GM19328 (cell line): ENCODE results near the gene ACER2.
A peak's percentile ranks its signal among the peaks of the same experiment; 100 is the strongest.
"Not testable (repeated sequence)": the region's sequence is repeated elsewhere in the genome, so short reads cannot be mapped to it uniquely, and the experiment has no call there.

ENCODE experiments used
- ATAC-seq: cut with Tn5 transposase; IDR thresholded peaks from one replicate; pipeline ENCODE4 v1.9.1; 2021; ENCODE audit warnings: mild to moderate bottlenecking, moderate library complexity; ENCODE audit not compliant: unreplicated experiment

ACER2 gene

GRCh38 chr9:19408693-19409400, at the start of gene ACER2:
TSS of gene ACER2 (plus strand) at chr9:19409009. CDS start at chr9:19409085, 76 bp downstream.
- peak; percentile 92 for ATAC-seq

- ATAC-seq, result no peak
Measured at GRCh38 chr9:19369107-19369506, 39.7 kb upstream of the ACER2 start.

GRCh38 chr9:19371942-19372341, 36.9 kb upstream of the ACER2 start:
- ATAC-seq, result no peak

GRCh38 chr9:19372567-19372966, 36.2 kb upstream of the ACER2 start:
- no peak for ATAC-seq

GRCh38 chr9:19373527-19373926, 35.3 kb upstream of the ACER2 start:
- ATAC-seq, result no peak

- ATAC-seq, result no peak
Measured at GRCh38 chr9:19375538-19375937, 33.3 kb upstream of the ACER2 start.

- no peak for ATAC-seq
Measured at GRCh38 chr9:19376931-19377330, 31.9 kb upstream of the ACER2 start.

- no peak for ATAC-seq
Measured at GRCh38 chr9:19378164-19378563, 30.6 kb upstream of the ACER2 start.

- ATAC-seq, result no peak
Measured at GRCh38 chr9:19378647-19379046, 30.2 kb upstream of the ACER2 start.

- ATAC-seq, result no peak
Measured at GRCh38 chr9:19379283-19379682, 29.5 kb upstream of the ACER2 start.

GRCh38 chr9:19379697-19380046, 29.1 kb upstream of the ACER2 start:
- peak; percentile 27 for ATAC-seq

GRCh38 chr9:19380826-19381075, 28.1 kb upstream of the ACER2 start:
- ATAC-seq, result no peak

- ATAC-seq, result no peak
Measured at GRCh38 chr9:19381656-19382055, 27.2 kb upstream of the ACER2 start.

GRCh38 chr9:19385212-19385611, 23.6 kb upstream of the ACER2 start:
- ATAC-seq, result not testable (repeated sequence)

GRCh38 chr9:19385786-19386501, 22.9 kb upstream of the ACER2 start:
- ATAC-seq, result no peak

- no peak for ATAC-seq
Measured at GRCh38 chr9:19386502-19387044, 22.2 kb upstream of the ACER2 start.

GRCh38 chr9:19387317-19387716, 21.5 kb upstream of the ACER2 start:
- no peak for ATAC-seq

- ATAC-seq, result not testable (repeated sequence)
Measured at GRCh38 chr9:19389539-19389938, 19.3 kb upstream of the ACER2 start.

GRCh38 chr9:19397845-19398244, 11.0 kb upstream of the ACER2 start:
- ATAC-seq, result no peak

- ATAC-seq, result not testable (repeated sequence)
Measured at GRCh38 chr9:19403231-19403630, 5.6 kb upstream of the ACER2 start.

GRCh38 chr9:19404283-19405075, 4.3 kb upstream of the ACER2 start:
- ATAC-seq, result no peak

- no peak for ATAC-seq
Measured at GRCh38 chr9:19405771-19406170, 3.0 kb upstream of the ACER2 start.
